Measurements from ENCODE around the gene TRPV5. TPM values are rescaled to one million over a fixed set of nuclear protein-coding genes. Genes with fewer than 3 reads are reported as not detected.

TRPV5 gene
- total RNA-seq, 3 donors from 2014 or later (not counting 1 experiment from before 2014, with no cell fraction given): not detected

DNA sequence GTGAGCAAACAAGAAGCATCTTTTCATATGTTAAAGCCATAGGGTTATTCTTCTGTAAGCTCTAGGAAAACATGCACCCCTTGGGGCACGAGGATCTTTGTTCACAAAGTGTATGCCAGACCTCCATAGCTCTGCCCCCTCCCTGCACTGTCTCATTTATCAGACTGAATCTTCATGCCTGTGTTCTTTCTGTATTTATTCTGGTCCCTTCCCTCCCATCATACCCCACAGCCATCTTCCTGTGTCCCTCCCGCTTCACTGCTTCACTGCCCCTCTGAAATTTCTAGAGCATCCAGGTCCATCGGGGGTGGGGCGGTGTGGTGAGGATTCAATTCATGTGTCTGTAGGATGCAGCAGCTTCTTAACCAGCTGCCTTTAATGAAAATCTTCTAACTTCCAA is 71.2 kb downstream of the TRPV5 start:
- H3K36me3 ChIP-seq (ENCODE audit: control insufficient read depth, insufficient read depth, low read length): no peaks in the 10 kb centered on the region
- no peak for ATAC-seq
- Mint-ChIP-seq H3K9me3 (no peaks in the 10 kb centered on the region), H3K4me1 (no peaks in the 10 kb centered on the region), H3K4me3 (no peak overlapping the region), H3K27me3 (ENCODE audit: low read depth in 2 of 2) (no peaks in the 10 kb centered on the region), H3K36me3 (no peaks in the 10 kb centered on the region), H3K27ac (no peak overlapping the region)
- no peak for DNase-seq
- TF ChIP-seq, protein P1, sequence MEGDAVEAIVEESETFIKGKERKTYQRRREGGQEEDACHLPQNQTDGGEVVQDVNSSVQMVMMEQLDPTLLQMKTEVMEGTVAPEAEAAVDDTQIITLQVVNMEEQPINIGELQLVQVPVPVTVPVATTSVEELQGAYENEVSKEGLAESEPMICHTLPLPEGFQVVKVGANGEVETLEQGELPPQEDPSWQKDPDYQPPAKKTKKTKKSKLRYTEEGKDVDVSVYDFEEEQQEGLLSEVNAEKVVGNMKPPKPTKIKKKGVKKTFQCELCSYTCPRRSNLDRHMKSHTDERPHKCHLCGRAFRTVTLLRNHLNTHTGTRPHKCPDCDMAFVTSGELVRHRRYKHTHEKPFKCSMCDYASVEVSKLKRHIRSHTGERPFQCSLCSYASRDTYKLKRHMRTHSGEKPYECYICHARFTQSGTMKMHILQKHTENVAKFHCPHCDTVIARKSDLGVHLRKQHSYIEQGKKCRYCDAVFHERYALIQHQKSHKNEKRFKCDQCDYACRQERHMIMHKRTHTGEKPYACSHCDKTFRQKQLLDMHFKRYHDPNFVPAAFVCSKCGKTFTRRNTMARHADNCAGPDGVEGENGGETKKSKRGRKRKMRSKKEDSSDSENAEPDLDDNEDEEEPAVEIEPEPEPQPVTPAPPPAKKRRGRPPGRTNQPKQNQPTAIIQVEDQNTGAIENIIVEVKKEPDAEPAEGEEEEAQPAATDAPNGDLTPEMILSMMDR (IDR thresholded peaks at IDR 0.05): no peak
- H3K9me3 ChIP-seq (ENCODE audit: control insufficient read depth, insufficient read depth, low read length): no peaks in the 10 kb centered on the region
- intact Hi-C loops (cut with micrococcal nuclease): no loop called here
- H3K27ac ChIP-seq (ENCODE audit: low read length): no peak overlapping the region
- H3K4me1 ChIP-seq (ENCODE audit: control insufficient read depth, insufficient read depth, low read length): no peaks in the 10 kb centered on the region
- H3K4me3 ChIP-seq (ENCODE audit: low read length): no peak overlapping the region
- no peaks in the 10 kb centered on the region for H3K27me3 ChIP-seq (ENCODE audit: control insufficient read depth, insufficient read depth, low read length)
- WGBS (ENCODE audit: insufficient coverage): 95% methylated on average over 2 of the region's 4 CpGs

GRCh38 chr7:142860968-142861367 is 72.6 kb downstream of the TRPV5 start:
- no peak for ATAC-seq
- no peaks in the 10 kb centered on the region for H3K27me3 ChIP-seq (ENCODE audit: control insufficient read depth, insufficient read depth, low read length)
- H3K27ac ChIP-seq (ENCODE audit: low read length): no peak overlapping the region
- Mint-ChIP-seq H3K4me1 (peaks cover 0 to 2% of the 10 kb centered on the region in 2 donors), H3K4me3 (no peak overlapping the region), H3K27me3 (ENCODE audit: low read depth in 2 of 2) (no peaks in the 10 kb centered on the region), H3K27ac (no peak overlapping the region), H3K9me3 (no peaks in the 10 kb centered on the region), H3K36me3 (no peaks in the 10 kb centered on the region)
- no peak for DNase-seq
- WGBS (ENCODE audit: insufficient coverage): 85% methylated on average over 3 of the region's 3 CpGs
- H3K36me3 ChIP-seq (ENCODE audit: control insufficient read depth, insufficient read depth, low read length): no peaks in the 10 kb centered on the region
- H3K4me3 ChIP-seq (ENCODE audit: low read length): no peak overlapping the region
- H3K9me3 ChIP-seq (ENCODE audit: control insufficient read depth, insufficient read depth, low read length): no peaks in the 10 kb centered on the region
- H3K4me1 ChIP-seq (ENCODE audit: control insufficient read depth, insufficient read depth, low read length): peaks cover 3% of the 10 kb centered on the region
- TF ChIP-seq, protein P1 (IDR thresholded peaks at IDR 0.05): no peak
- intact Hi-C loops (cut with micrococcal nuclease): no loop called here

DNA sequence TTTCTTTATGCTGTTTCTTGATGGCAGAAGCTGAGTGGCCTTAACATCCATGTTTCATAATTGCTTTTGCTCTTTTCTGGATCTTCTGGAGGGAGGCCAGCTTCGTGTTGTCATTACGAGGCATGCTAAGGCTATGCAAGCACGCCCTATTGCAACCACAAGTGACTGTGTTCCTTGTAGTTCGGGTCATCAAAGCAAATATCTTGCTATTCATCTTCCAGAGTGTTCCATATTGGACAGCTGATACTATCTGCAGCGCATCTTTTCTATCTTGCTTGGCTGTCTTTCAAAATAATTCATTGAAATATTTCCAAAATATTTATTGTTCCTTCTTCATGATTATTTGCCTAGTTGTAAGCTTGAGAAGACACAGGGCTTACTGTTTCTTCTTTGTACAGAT is 73.7 kb downstream of the TRPV5 start:
- Mint-ChIP-seq H3K27ac (no peak overlapping the region), H3K36me3 (no peaks in the 10 kb centered on the region), H3K9me3 (no peaks in the 10 kb centered on the region), H3K27me3 (ENCODE audit: low read depth in 2 of 2) (no peaks in the 10 kb centered on the region), H3K4me1 (peaks cover 0 to 4% of the 10 kb centered on the region in 2 donors), H3K4me3 (no peak overlapping the region)
- no peaks in the 10 kb centered on the region for H3K36me3 ChIP-seq (ENCODE audit: control insufficient read depth, insufficient read depth, low read length)
- ATAC-seq (no peak), DNase-seq (no peak)
- H3K9me3 ChIP-seq (ENCODE audit: control insufficient read depth, insufficient read depth, low read length): no peaks in the 10 kb centered on the region
- H3K27me3 ChIP-seq (ENCODE audit: control insufficient read depth, insufficient read depth, low read length): no peaks in the 10 kb centered on the region
- no peak overlapping the region for H3K4me3 ChIP-seq (ENCODE audit: low read length)
- no peak overlapping the region for H3K27ac ChIP-seq (ENCODE audit: low read length)
- TF ChIP-seq, protein P1 (IDR thresholded peaks at IDR 0.05): no peak
- WGBS (ENCODE audit: insufficient coverage): 73% methylated on average over 5 of the region's 5 CpGs
- intact Hi-C loops (cut with micrococcal nuclease): no loop called here
- H3K4me1 ChIP-seq (ENCODE audit: control insufficient read depth, insufficient read depth, low read length): peaks cover 12% of the 10 kb centered on the region

DNA sequence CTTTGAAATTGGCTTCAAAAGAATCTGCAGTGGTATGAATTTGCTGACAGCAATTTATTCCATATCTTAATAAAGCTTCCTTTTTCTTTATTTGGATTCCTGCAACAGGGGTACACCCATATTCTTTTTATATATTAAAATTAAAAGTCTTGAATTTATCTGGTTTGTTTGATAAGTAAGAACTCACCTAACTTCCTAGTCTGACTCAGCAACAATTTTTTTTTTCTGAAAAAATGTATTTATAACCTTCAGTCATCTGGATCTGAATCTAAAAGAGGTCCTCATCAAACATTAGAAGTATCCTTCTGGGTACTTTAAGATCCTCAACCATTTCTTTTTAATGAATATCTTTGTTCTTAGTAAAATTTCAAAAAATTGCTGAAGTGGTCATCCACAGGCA is 74.1 kb downstream of the TRPV5 start:
- no peaks in the 10 kb centered on the region for H3K27me3 ChIP-seq (ENCODE audit: control insufficient read depth, insufficient read depth, low read length)
- H3K4me1 Mint-ChIP-seq: peaks cover under 1 to 6% of the 10 kb centered on the region in 2 donors
- no peaks in the 10 kb centered on the region for H3K36me3 ChIP-seq (ENCODE audit: control insufficient read depth, insufficient read depth, low read length)
- H3K27ac ChIP-seq (ENCODE audit: low read length): no peak overlapping the region
- intact Hi-C loops (cut with micrococcal nuclease): no loop called here
- no peaks in the 10 kb centered on the region for H3K9me3 Mint-ChIP-seq
- peaks cover 12% of the 10 kb centered on the region for H3K4me1 ChIP-seq (ENCODE audit: control insufficient read depth, insufficient read depth, low read length)
- no peaks in the 10 kb centered on the region for H3K27me3 Mint-ChIP-seq (ENCODE audit: low read depth in 2 of 2)
- no peak overlapping the region for H3K4me3 Mint-ChIP-seq
- DNase-seq: no peak
- H3K27ac Mint-ChIP-seq: no peak overlapping the region
- H3K36me3 Mint-ChIP-seq: no peaks in the 10 kb centered on the region
- TF ChIP-seq, protein P1 (IDR thresholded peaks at IDR 0.05): no peak
- no peaks in the 10 kb centered on the region for H3K9me3 ChIP-seq (ENCODE audit: control insufficient read depth, insufficient read depth, low read length)
- H3K4me3 ChIP-seq (ENCODE audit: low read length): no peak overlapping the region
- no peak for ATAC-seq

Data from natural killer cell (primary cell).